Natural killer cell (primary cell): ENCODE measurements around the gene IRX2. TPM values are rescaled to one million over a fixed set of nuclear protein-coding genes. Genes with fewer than 3 reads are reported as not detected.

Experiments
- ATAC-seq, 3 donors: fragments of 150-1000 bp in 2 of 3; fragments of 200-7000 bp in 1 of 3; cut with Tn5 transposase; 1 replicate in 1 of 3; 2 replicates in 2 of 3; pipeline ENCODE4 v1.10.0; 2021; ENCODE audit warnings: mild to moderate bottlenecking in 2 of 3, moderate library complexity in 2 of 3
- DNase-seq, 2 donors: peaks; one replicate each; pipeline versions ENCODE4 v3.0.0 to v3.0.0-alpha.2; 2013 to 2021; ENCODE audit warnings: mixed read lengths in 1 of 2
- H3K27ac ChIP-seq: one replicate; pipeline ENCODE4 v1.5.1; 2013; ENCODE audit warnings: mild to moderate bottlenecking, low read length
- H3K27me3 ChIP-seq: one replicate; pipeline ENCODE4 v1.6.1; 2013; ENCODE audit warnings: low read length; ENCODE audit not compliant: control insufficient read depth, insufficient read depth
- H3K36me3 ChIP-seq: one replicate; pipeline ENCODE4 v1.6.1; 2013; ENCODE audit warnings: low read length; ENCODE audit not compliant: control insufficient read depth, insufficient read depth
- H3K4me1 ChIP-seq: one replicate; pipeline ENCODE4 v1.6.1; 2013; ENCODE audit warnings: low read length; ENCODE audit not compliant: control insufficient read depth, insufficient read depth
- H3K4me3 ChIP-seq: one replicate; pipeline ENCODE4 v1.5.1; 2013; ENCODE audit warnings: low read length
- H3K9me3 ChIP-seq: one replicate; pipeline ENCODE4 v1.6.1; 2013; ENCODE audit warnings: low read length; ENCODE audit not compliant: control insufficient read depth, insufficient read depth
- H3K27ac Mint-ChIP-seq, 2 donors: one replicate each; pipeline ENCODE4 v1.8.0; 2022; ENCODE audit warnings: mild to moderate bottlenecking in 2 of 2, mixed read lengths in 2 of 2, moderate library complexity in 1 of 2
- H3K27me3 Mint-ChIP-seq, 2 donors: one replicate each; pipeline ENCODE4 v1.8.0; 2022; ENCODE audit warnings: low read depth in 2 of 2, mixed read lengths in 2 of 2
- H3K36me3 Mint-ChIP-seq: one replicate; pipeline ENCODE4 v1.8.0; 2022; ENCODE audit warnings: mixed read lengths
- H3K4me1 Mint-ChIP-seq, 2 donors: one replicate each; pipeline ENCODE4 v1.8.0; 2022; ENCODE audit warnings: mixed read lengths in 2 of 2
- H3K4me3 Mint-ChIP-seq: one replicate; pipeline ENCODE4 v1.8.0; 2022; ENCODE audit warnings: mild to moderate bottlenecking, moderate library complexity, mixed read lengths
- H3K9me3 Mint-ChIP-seq, 2 donors: one replicate each; pipeline ENCODE4 v1.8.0; 2022; ENCODE audit warnings: mixed read lengths in 2 of 2
- WGBS: methylation state at CpG from one replicate; pipeline ENCODE4 v1.1.7; 2013; ENCODE audit warnings: missing lambda C conversion rate; ENCODE audit not compliant: insufficient coverage; 5-methylcytosine and 5-hydroxymethylcytosine counted together
- intact Hi-C: fragments of 100-400 bp; cut with micrococcal nuclease; formaldehyde crosslinking; loops from one replicate; pipeline ENCODE4 v1.14.2; 2022
- total RNA-seq, 4 donors: library from RNA; stranded (reverse); fragments of 120-200 nt in 1 of 4; gene quantifications; one replicate each; pipeline versions ENCODE4 v1.2.3 to v1.2.4, GENCODE V29; 2013 to 2022
- TF ChIP-seq, protein P1 (sequence below): fragments of 200-600 bp; IDR thresholded peaks from one replicate; pipeline ENCODE4 v1.8.0; 2022; ENCODE audit warnings: antibody characterized with exemption

Gene IRX2
- total RNA-seq, 3 donors from 2014 or later (not counting 1 experiment from before 2014, with no cell fraction given), result not detected

DNA sequence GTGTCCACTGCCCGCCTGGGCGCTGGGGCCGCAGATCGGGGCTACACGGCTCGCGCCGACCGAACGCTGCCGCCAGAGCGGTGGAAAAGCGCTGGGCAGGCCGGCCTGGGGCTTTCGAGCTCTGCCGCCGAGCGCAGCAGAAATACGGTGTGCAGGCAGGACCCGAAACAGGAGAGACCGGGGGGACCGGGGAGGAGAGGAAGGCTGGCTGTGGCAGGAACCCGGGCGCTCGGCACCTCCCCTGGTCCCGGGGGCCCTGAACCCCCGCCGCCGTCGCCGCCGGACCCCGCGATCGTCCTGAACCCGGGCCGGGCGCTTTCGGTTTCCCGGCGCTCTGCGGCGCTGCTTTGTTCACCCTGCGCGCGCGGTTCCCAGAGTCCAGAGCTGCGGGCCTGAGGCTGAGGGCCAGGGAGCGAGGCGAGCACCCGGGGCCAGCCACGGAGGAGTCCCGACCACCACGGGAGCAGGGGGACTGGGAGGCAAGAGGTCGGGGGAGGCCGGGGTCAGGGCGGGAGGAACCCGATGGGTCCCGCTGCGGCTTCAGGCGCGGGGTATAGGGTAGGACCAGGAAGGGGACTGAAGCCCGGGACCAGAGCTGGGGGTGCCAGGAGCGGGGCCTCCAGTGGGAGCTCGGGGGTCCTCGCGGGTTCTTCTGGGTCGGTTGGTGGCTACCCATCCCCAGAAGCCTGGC lies 12.0 kb downstream of the IRX2 start:
- Histone ChIP-seq H3K4me1 (no peaks in the 10 kb centered on the region), H3K36me3 (no peaks in the 10 kb centered on the region), H3K27me3 (peaks cover 34% of the 10 kb centered on the region), H3K27ac (no peak overlapping the region), H3K9me3 (no peaks in the 10 kb centered on the region), H3K4me3 (no peak overlapping the region)
- TF ChIP-seq, protein P1, sequence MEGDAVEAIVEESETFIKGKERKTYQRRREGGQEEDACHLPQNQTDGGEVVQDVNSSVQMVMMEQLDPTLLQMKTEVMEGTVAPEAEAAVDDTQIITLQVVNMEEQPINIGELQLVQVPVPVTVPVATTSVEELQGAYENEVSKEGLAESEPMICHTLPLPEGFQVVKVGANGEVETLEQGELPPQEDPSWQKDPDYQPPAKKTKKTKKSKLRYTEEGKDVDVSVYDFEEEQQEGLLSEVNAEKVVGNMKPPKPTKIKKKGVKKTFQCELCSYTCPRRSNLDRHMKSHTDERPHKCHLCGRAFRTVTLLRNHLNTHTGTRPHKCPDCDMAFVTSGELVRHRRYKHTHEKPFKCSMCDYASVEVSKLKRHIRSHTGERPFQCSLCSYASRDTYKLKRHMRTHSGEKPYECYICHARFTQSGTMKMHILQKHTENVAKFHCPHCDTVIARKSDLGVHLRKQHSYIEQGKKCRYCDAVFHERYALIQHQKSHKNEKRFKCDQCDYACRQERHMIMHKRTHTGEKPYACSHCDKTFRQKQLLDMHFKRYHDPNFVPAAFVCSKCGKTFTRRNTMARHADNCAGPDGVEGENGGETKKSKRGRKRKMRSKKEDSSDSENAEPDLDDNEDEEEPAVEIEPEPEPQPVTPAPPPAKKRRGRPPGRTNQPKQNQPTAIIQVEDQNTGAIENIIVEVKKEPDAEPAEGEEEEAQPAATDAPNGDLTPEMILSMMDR, result no peak
- WGBS, result 4% methylated on average over 68 of the region's 68 CpGs
- H3K36me3 Mint-ChIP-seq, result no peaks in the 10 kb centered on the region
- H3K27me3 Mint-ChIP-seq, result peaks cover 44 to 49% of the 10 kb centered on the region in 2 donors
- intact Hi-C loops, result no loop called here
- H3K4me3 Mint-ChIP-seq, result no peak overlapping the region
- no peak overlapping the region for H3K27ac Mint-ChIP-seq
- H3K4me1 Mint-ChIP-seq, result no peaks in the 10 kb centered on the region
- DNase-seq (no peak), ATAC-seq (no peak)
- H3K9me3 Mint-ChIP-seq, result no peaks in the 10 kb centered on the region

DNA sequence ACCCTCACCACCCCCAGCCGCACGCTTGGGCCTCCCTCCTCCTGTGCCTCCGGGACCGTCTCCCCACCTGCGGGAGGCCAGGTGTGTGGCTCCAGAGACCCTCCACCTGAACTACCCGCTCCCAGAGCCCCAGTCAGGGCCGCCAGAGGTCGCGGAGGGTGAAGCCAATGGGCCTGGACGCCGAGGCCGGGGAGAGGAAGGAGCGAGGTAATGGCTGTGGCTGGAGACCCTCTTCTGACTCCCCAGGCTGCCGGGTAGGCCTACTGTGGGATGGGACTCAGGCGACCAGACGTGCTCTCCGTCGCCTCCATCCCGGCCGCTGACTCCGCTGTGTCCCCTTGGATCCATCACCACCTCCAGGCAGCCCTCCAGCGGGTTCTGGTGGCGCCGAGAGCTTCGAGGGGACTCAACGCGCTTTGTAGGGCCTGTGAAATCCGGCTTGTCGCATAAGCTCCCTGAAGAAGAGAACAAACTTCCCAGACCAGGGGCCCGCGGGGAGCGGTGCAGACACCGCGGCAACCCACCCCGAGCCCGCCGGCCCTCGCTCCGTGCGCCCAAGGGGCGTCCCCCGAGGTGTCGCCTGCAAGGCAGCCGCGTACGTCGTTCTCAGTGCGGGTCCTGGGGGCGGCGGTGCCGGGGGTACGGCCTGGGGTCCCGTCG lies 12.6 kb downstream of the IRX2 start:
- no peaks in the 10 kb centered on the region for H3K4me1 Mint-ChIP-seq
- Histone ChIP-seq H3K36me3 (no peaks in the 10 kb centered on the region), H3K27me3 (peaks cover 30% of the 10 kb centered on the region), H3K4me3 (no peak overlapping the region), H3K4me1 (no peaks in the 10 kb centered on the region), H3K9me3 (no peaks in the 10 kb centered on the region), H3K27ac (no peak overlapping the region)
- no peak for DNase-seq
- TF ChIP-seq, protein P1, result no peak
- H3K27ac Mint-ChIP-seq, result no peak overlapping the region
- H3K9me3 Mint-ChIP-seq, result no peaks in the 10 kb centered on the region
- 9% methylated on average over 54 of the region's 54 CpGs for whole genome bisulfite sequencing
- H3K27me3 Mint-ChIP-seq, result peaks cover 37 to 49% of the 10 kb centered on the region in 2 donors
- H3K36me3 Mint-ChIP-seq, result no peaks in the 10 kb centered on the region
- H3K4me3 Mint-ChIP-seq, result no peak overlapping the region
- no peak for ATAC-seq
- intact Hi-C loops, result no loop called here

DNA sequence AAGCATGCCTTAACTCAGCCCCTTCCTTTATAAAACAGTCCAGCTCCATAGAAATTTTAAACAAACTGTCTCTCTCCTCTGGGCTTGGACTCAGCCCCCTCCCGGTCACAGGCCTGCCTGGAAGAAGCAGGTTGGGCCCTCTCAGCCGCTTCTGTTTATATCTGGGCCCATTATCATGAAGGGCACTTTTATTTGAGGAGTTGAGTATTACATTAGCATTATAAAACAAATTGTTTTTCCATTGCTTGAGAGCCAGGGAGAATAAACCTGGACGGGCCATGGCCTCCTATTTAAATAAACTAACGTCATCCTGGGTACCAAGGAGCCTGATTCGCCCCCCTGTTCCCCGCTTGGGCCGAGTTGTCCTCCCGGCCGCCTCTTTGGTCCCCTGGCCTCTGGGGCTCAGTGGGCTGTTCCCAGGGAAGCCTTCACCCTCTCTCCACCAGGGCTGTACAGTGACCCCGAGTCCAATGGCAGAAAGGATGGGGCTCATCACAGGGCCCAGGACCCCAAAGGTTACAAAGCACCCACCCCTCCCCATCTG lies 13.2 kb downstream of the IRX2 start:
- Histone ChIP-seq H3K27ac (no peak overlapping the region), H3K9me3 (no peaks in the 10 kb centered on the region), H3K4me3 (no peak overlapping the region), H3K36me3 (no peaks in the 10 kb centered on the region), H3K4me1 (no peaks in the 10 kb centered on the region), H3K27me3 (peaks cover 26% of the 10 kb centered on the region)
- no peaks in the 10 kb centered on the region for H3K9me3 Mint-ChIP-seq
- H3K4me3 Mint-ChIP-seq, result no peak overlapping the region
- WGBS, result 17% methylated on average over 10 of the region's 10 CpGs
- no peaks in the 10 kb centered on the region for H3K4me1 Mint-ChIP-seq
- no peak for ATAC-seq
- no peaks in the 10 kb centered on the region for H3K36me3 Mint-ChIP-seq
- intact Hi-C loops, result no loop called here
- H3K27me3 Mint-ChIP-seq, result peaks cover 32 to 43% of the 10 kb centered on the region in 2 donors
- DNase-seq, result no peak
- TF ChIP-seq, protein P1, result no peak
- H3K27ac Mint-ChIP-seq, result no peak overlapping the region
